ENCODE data around the gene SAMD3.

- TF ChIP-seq CTCF (conservative IDR thresholded peaks at IDR 0.05; ENCODE audit: low read depth, low read length) (no peak), CEBPB (IDR thresholded peaks at IDR 0.05; ENCODE audit: low read depth, low read length) (no peak), BHLHE40 (IDR thresholded peaks at IDR 0.05; ENCODE audit: low read depth, low read length) (no peak), CHD1 (IDR thresholded peaks at IDR 0.05; ENCODE audit: low read depth, low read length) (no peak), ELK1 (IDR thresholded peaks at IDR 0.05; ENCODE audit: borderline replicate concordance, low read depth, low read length) (no peak), POLR2A (IDR thresholded peaks at IDR 0.05; ENCODE audit: low read depth, low read length) (no peak), RCOR1 (IDR thresholded peaks at IDR 0.05; ENCODE audit: insufficient replicate concordance, low read length) (no peak), MXI1 (IDR thresholded peaks at IDR 0.05; ENCODE audit: borderline replicate concordance, low read depth, low read length) (no peak), USF2 (IDR thresholded peaks at IDR 0.05; ENCODE audit: low read depth, low read length) (no peak), RAD21 (IDR thresholded peaks at IDR 0.05; ENCODE audit: low read length) (no peak), MAFK (IDR thresholded peaks at IDR 0.05; ENCODE audit: low read depth, low read length) (no peak), SMC3 (IDR thresholded peaks at IDR 0.05; ENCODE audit: low read depth, low read length) (no peak), RFX5 (IDR thresholded peaks at IDR 0.05; ENCODE audit: low read depth, low read length) (no peak)
These were observed 79.0 kb downstream of the SAMD3 start for GRCh38 chr6:130143709-130144108.
